SK-N-MC (cell line): ENCODE results near the gene MYRFL.

Experiments used
- EZH2 ChIP-seq: fragments of 200-600 bp; sonication (generic); IDR thresholded peaks from one replicate; pipeline ENCODE4 v1.6.1; 2017; ENCODE audit warnings: antibody characterized with exemption
- POLR2AphosphoS5 ChIP-seq: IDR thresholded peaks from 2 replicates; pipeline ENCODE4 v1.6.1; 2012; ENCODE audit warnings: mild to moderate bottlenecking, low read depth, low read length, borderline replicate concordance

DNA sequence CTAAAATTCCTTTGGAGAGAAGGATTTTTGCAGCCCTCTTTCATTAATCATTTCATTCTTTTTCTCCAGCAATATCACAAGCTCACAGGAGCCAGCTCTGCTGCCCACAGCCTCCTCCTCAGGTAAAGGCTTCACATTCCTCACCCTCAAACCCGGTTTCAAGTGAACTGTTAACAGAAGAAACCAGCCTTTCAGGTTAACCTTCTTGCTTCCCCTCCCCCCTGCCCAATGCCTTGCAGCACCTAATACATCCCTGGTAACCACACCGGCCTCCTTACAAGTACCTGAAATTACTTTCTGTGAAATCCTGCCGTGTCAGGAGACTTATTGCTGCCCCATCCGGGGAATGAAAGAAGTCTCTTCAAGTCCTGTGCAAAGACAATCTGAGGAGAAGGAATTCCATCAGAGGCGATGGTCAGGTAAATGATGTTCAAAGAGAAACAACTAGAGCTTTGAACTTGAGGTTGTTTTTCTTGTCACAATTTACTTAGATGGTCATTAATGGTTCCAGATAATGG, 111.2 kb downstream of the MYRFL start:
- no peak for TF ChIP-seq EZH2
- no peak for TF ChIP-seq POLR2AphosphoS5
